ENCODE data around the gene ERFE. TPM values are rescaled to one million over a fixed set of nuclear protein-coding genes. Genes with fewer than 3 reads are reported as not detected.
A peak's percentile ranks its signal among the peaks of the same experiment; 100 is the strongest.

Gene ERFE
- total and polyA plus RNA-seq, 2 experiments from 2014 or later = 0.41 to 0.86 TPM

DNA sequence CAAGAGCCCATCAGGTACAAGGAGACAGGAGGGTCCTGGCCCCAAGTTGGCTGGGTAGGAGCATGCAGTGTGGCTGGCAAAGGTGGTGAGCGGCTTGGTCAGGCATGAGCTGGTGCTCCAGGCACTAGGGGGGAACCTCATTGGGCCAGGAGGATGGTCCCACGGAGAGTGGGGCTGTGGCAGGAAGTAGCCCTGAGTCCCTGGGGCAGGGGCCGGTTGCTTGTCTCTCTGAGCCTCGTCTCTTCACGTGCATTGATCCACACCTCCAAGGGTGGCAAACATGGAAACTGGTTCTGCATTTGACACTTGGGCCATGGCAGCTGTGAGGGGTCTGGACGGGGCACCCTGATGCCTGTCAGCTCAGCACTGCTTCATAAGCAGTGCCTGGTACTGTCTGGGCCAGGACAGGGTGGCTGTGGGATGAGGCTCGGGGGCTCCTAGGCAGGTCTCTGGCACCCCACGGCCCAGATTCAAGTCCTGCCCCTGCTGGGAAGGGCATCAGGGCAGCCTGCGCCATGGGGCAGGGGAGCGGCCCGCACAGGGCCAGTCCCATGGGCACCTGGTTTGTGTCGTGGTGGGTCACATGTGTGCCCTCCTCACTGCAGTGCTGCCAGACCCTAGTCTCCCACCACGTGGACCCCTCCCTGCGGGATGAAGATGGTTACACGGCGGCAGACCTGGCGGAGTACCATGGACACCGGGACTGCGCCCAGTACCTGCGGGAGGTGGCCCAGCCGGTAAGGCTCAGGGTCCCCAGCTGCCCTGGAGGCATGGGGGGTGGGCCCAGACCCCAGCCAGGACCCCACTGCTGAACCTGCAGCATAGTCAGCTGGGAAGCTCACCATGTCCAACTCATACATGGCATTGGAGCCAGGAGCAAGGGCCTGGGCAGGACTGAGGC lies 42.2 kb upstream of the ERFE start:
- no peak overlapping the region for H2AFZ ChIP-seq
- no peak overlapping the region for H3K27ac ChIP-seq
- no peaks in the 10 kb centered on the region for H3K4me1 ChIP-seq (ENCODE audit: insufficient read depth)
- no peak overlapping the region for H3K4me3 ChIP-seq
- no peak overlapping the region for H3K4me2 ChIP-seq (ENCODE audit: unreplicated experiment)
- H3F3A ChIP-seq (ENCODE audit: insufficient read depth) = no peaks in the 10 kb centered on the region
- H3K9me3 ChIP-seq (ENCODE audit: low read depth) = no peaks in the 10 kb centered on the region
- H3K9me2 ChIP-seq (ENCODE audit: insufficient read depth) = no peaks in the 10 kb centered on the region
- no peaks in the 10 kb centered on the region for H3K36me3 ChIP-seq (ENCODE audit: low read depth)
- H4K20me1 ChIP-seq (ENCODE audit: insufficient read depth) = no peaks in the 10 kb centered on the region
- WGBS, 2 experiments (ENCODE audit: low coverage in 1 of 2, low lambda C conversion rate in 2 of 2, missing lambda C conversion rate in 2 of 2) = 71 to 75% methylated on average over 19 to 21 of the region's 21 CpGs
- H3K27me3 ChIP-seq (replicated peaks; ENCODE audit: insufficient read depth) = no peaks in the 10 kb centered on the region
- in situ Hi-C loops (cut with MboI) = no loop called here
- H3K9ac ChIP-seq = no peak overlapping the region
- H3K79me2 ChIP-seq (ENCODE audit: insufficient read depth) = no peaks in the 10 kb centered on the region
- no peak for DNase-seq
- TF ChIP-seq EZH2phosphoT487 (IDR thresholded peaks at IDR 0.05; ENCODE audit: insufficient read depth, low read depth) = no peak
- no peak for TF ChIP-seq EZH2 (IDR thresholded peaks at IDR 0.05; ENCODE audit: insufficient read depth, poor library complexity, severe bottlenecking)

GRCh38 chr2:238117199-238118154 lies 41.3 kb upstream of the ERFE start:
- no peaks in the 10 kb centered on the region for H3K27me3 ChIP-seq (replicated peaks; ENCODE audit: insufficient read depth)
- H3K79me2 ChIP-seq (ENCODE audit: insufficient read depth) = no peaks in the 10 kb centered on the region
- H3K36me3 ChIP-seq (ENCODE audit: low read depth) = no peaks in the 10 kb centered on the region
- peak; percentile 73 for DNase-seq
- in situ Hi-C loops (cut with MboI) = no loop called here
- 38 to 40% methylated on average over 9 to 11 of the region's 11 CpGs for WGBS, 2 experiments (ENCODE audit: low coverage in 1 of 2, low lambda C conversion rate in 2 of 2, missing lambda C conversion rate in 2 of 2)
- no peaks in the 10 kb centered on the region for H4K20me1 ChIP-seq (ENCODE audit: insufficient read depth)
- TF ChIP-seq EZH2 (IDR thresholded peaks at IDR 0.05; ENCODE audit: insufficient read depth, poor library complexity, severe bottlenecking) (no peak), EZH2phosphoT487 (IDR thresholded peaks at IDR 0.05; ENCODE audit: insufficient read depth, low read depth) (no peak)
- H3K4me3 ChIP-seq = no peak overlapping the region
- H3K4me2 ChIP-seq (ENCODE audit: unreplicated experiment) = no peak overlapping the region
- H3K9ac ChIP-seq = no peak overlapping the region
- H3K9me2 ChIP-seq (ENCODE audit: insufficient read depth) = no peaks in the 10 kb centered on the region
- no peaks in the 10 kb centered on the region for H3K4me1 ChIP-seq (ENCODE audit: insufficient read depth)
- H3K27ac ChIP-seq = no peak overlapping the region
- no peak overlapping the region for H2AFZ ChIP-seq
- H3F3A ChIP-seq (ENCODE audit: insufficient read depth) = no peaks in the 10 kb centered on the region
- no peaks in the 10 kb centered on the region for H3K9me3 ChIP-seq (ENCODE audit: low read depth)

DNA sequence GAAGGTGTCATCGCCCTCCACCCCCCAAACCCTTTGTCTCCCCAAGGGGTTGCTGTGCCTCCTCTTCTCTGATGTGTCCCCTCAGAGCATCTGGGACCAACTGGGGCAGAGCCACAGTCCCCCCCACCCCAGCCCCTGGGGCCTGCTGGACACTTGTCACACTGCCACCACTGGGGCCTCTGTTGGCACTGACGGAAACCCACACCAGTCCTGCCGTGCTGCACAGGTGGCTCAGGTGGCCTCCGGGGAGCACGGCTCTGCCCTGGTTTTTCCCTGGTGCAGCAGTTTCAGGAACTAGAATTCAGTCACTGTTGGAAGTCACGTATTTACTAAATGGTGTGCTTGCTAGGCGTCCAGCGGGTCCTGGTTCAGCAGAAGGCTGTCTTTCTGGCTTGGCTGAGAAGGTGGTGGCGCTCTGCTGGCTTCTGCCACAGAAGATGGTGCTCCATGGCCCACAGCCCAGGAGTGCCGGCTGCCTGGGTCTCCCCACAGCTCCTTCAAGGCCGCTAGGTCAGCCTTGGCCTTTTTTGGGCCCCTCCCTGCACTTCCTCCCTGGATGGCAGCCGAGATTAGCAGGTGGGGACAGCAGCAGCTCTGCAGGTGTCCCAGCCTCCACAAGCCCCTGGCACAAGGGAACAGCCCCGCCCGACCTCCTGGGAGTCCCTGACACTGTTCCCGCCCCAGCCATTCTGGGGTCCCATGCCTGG lies 38.9 kb upstream of the ERFE start:
- in situ Hi-C loops (cut with MboI) = no loop called here
- WGBS, 2 experiments (ENCODE audit: low coverage in 1 of 2, low lambda C conversion rate in 2 of 2, missing lambda C conversion rate in 2 of 2) = 39 to 43% methylated on average over 15 of the region's 15 CpGs
- Histone ChIP-seq H3K4me2 (ENCODE audit: unreplicated experiment) (no peak overlapping the region), H3K27me3 (replicated peaks; ENCODE audit: insufficient read depth) (no peaks in the 10 kb centered on the region), H3K9me3 (ENCODE audit: low read depth) (no peaks in the 10 kb centered on the region), H3K36me3 (ENCODE audit: low read depth) (no peaks in the 10 kb centered on the region), H3F3A (ENCODE audit: insufficient read depth) (no peaks in the 10 kb centered on the region), H2AFZ (no peak overlapping the region), H3K9me2 (ENCODE audit: insufficient read depth) (no peaks in the 10 kb centered on the region), H3K9ac (no peak overlapping the region), H4K20me1 (ENCODE audit: insufficient read depth) (no peaks in the 10 kb centered on the region), H3K4me1 (ENCODE audit: insufficient read depth) (no peaks in the 10 kb centered on the region), H3K27ac (no peak overlapping the region), H3K4me3 (no peak overlapping the region), H3K79me2 (ENCODE audit: insufficient read depth) (no peaks in the 10 kb centered on the region)
- DNase-seq = no peak
- no peak for TF ChIP-seq EZH2phosphoT487 (IDR thresholded peaks at IDR 0.05; ENCODE audit: insufficient read depth, low read depth)
- TF ChIP-seq EZH2 (IDR thresholded peaks at IDR 0.05; ENCODE audit: insufficient read depth, poor library complexity, severe bottlenecking) = no peak
